GM23338 (cell line): ENCODE results near the gene MOXD1. TPM values are rescaled to one million over a fixed set of nuclear protein-coding genes. Genes with fewer than 3 reads are reported as not detected.

Source experiments
- ATAC-seq: fragments of 200-7000 bp; cut with Tn5 transposase; 3 replicates; pipeline ENCODE4 v1.9.1; 2020
- DNase-seq: peaks from one replicate; pipeline ENCODE4 v3.0.0-alpha.2; 2015; ENCODE audit warnings: low spot score
- H2AFZ ChIP-seq: fragments of 200-600 bp; sonication (generic); 2 replicates; pipeline ENCODE4 v1.8.0; 2016; ENCODE audit warnings: antibody characterized with exemption, mild to moderate bottlenecking, moderate library complexity
- H3F3A ChIP-seq: fragments of 200-600 bp; sonication (generic); replicated peaks from 2 replicates; pipeline ENCODE4 v1.8.0; 2017; ENCODE audit warnings: antibody characterized with exemption, mixed run types, low read depth
- H3K27ac ChIP-seq: fragments of 200-600 bp; sonication (generic); 2 replicates; pipeline ENCODE4 v1.6.1; 2016; ENCODE audit warnings: low read depth
- H3K27me3 ChIP-seq: fragments of 200-600 bp; sonication (generic); 2 replicates; pipeline ENCODE4 v1.8.0; 2016; ENCODE audit warnings: mild to moderate bottlenecking, mixed run types, moderate library complexity; ENCODE audit not compliant: insufficient read depth
- H3K36me3 ChIP-seq: fragments of 200-600 bp; sonication (generic); 2 replicates; pipeline ENCODE4 v1.8.0; 2016; ENCODE audit warnings: mild to moderate bottlenecking; ENCODE audit not compliant: insufficient read depth
- H3K4me1 ChIP-seq: fragments of 200-600 bp; sonication (generic); 2 replicates; pipeline ENCODE4 v1.8.0; 2016; ENCODE audit warnings: mild to moderate bottlenecking, moderate library complexity; ENCODE audit not compliant: insufficient read depth
- H3K4me2 ChIP-seq: fragments of 200-600 bp; sonication (generic); 2 replicates; pipeline ENCODE4 v1.7.1; 2017; ENCODE audit warnings: mixed run types
- H3K4me3 ChIP-seq: fragments of 200-600 bp; sonication (generic); 2 replicates; pipeline ENCODE4 v1.6.1; 2016; ENCODE audit warnings: mixed run types
- H3K79me2 ChIP-seq: fragments of 200-600 bp; sonication (generic); replicated peaks from 2 replicates; pipeline ENCODE4 v1.8.0; 2017; ENCODE audit warnings: mild to moderate bottlenecking; ENCODE audit not compliant: insufficient read depth
- H3K9me2 ChIP-seq: fragments of 200-600 bp; sonication (generic); 2 replicates; pipeline ENCODE4 v1.8.0; 2017; ENCODE audit not compliant: insufficient read depth
- H4K20me1 ChIP-seq: fragments of 200-600 bp; sonication (generic); replicated peaks from 2 replicates; pipeline ENCODE4 v1.8.0; 2017; ENCODE audit warnings: mild to moderate bottlenecking; ENCODE audit not compliant: insufficient read depth
- H3K27ac Mint-ChIP-seq: 2 replicates; pipeline ENCODE4 v1.8.0; 2020; ENCODE audit warnings: inconsistent platforms, mild to moderate bottlenecking, moderate library complexity, mixed read lengths
- H3K27me3 Mint-ChIP-seq: 3 replicates; pipeline ENCODE4 v1.8.0; 2022; ENCODE audit warnings: low read depth, mild to moderate bottlenecking, moderate library complexity, mixed read lengths, inconsistent platforms; ENCODE audit not compliant: insufficient read depth, poor library complexity
- H3K36me3 Mint-ChIP-seq: 3 replicates; pipeline ENCODE4 v1.8.0; 2021; ENCODE audit warnings: low read depth, mild to moderate bottlenecking, inconsistent platforms, moderate library complexity, mixed read lengths
- H3K4me1 Mint-ChIP-seq: 3 replicates; pipeline ENCODE4 v1.8.0; 2020; ENCODE audit warnings: mild to moderate bottlenecking, inconsistent platforms, mixed read lengths
- H3K4me3 Mint-ChIP-seq: 3 replicates; pipeline ENCODE4 v1.8.0; 2021; ENCODE audit warnings: moderate library complexity, mild to moderate bottlenecking, inconsistent platforms, mixed read lengths
- H3K9me3 Mint-ChIP-seq: 3 replicates; pipeline ENCODE4 v1.8.0; 2020; ENCODE audit warnings: moderate library complexity, mild to moderate bottlenecking, inconsistent platforms, mixed read lengths
- EZH2 ChIP-seq: fragments of 200-600 bp; sonication (generic); IDR thresholded peaks from one replicate; pipeline ENCODE4 v1.8.0; 2017; ENCODE audit warnings: antibody characterized with exemption, mild to moderate bottlenecking, low read depth; ENCODE audit not compliant: unreplicated experiment
- EZH2phosphoT487 ChIP-seq: fragments of 200-600 bp; sonication (generic); IDR thresholded peaks from one replicate; pipeline ENCODE4 v1.8.1; 2018; ENCODE audit warnings: antibody characterized with exemption; ENCODE audit not compliant: unreplicated experiment
- JUNB ChIP-seq: IDR thresholded peaks from one replicate; pipeline ENCODE4 v1.6.1; 2016; ENCODE audit warnings: antibody characterized with exemption; ENCODE audit not compliant: unreplicated experiment
- NANOG ChIP-seq: IDR thresholded peaks from 2 replicates; pipeline ENCODE4 v1.6.1; 2016; ENCODE audit warnings: antibody characterized with exemption, borderline replicate concordance
- STAT1 ChIP-seq: IDR thresholded peaks from one replicate; pipeline ENCODE4 v1.6.1; 2016; ENCODE audit warnings: antibody characterized with exemption; ENCODE audit not compliant: unreplicated experiment
- ZNF114 ChIP-seq: fragments of 250-450 bp; sonication (Bioruptor Pico); IDR thresholded peaks from 2 replicates; pipeline ENCODE4 v1.5.0; 2020; ENCODE audit warnings: mild to moderate bottlenecking, moderate library complexity
- ZNF331 ChIP-seq: fragments of 250-450 bp; sonication (Bioruptor Pico); IDR thresholded peaks from 2 replicates; pipeline ENCODE4 v1.5.0; 2020; ENCODE audit warnings: low read depth, mild to moderate bottlenecking, moderate library complexity
- polyA plus RNA-seq: library from polyadenylated mRNA; unstranded; fragments of >200 nt; fragmentation: Nextera tagmentation; extraction: Ambion mirVana; gene quantifications from 2 replicates; pipeline ENCODE4 v1.2.1, GENCODE V29; 2016
- total RNA-seq: library from RNA; depleted of rRNA; stranded (reverse); fragments of >200 nt; shearing (Covaris generic); gene quantifications from 2 replicates; pipeline ENCODE4 v1.2.3, GENCODE V29; 2014
- TF ChIP-seq, protein P1 (sequence below), 2 experiments: fragments of 200-600 bp in 1 of 2; sonication (generic) in 1 of 2; conservative IDR thresholded peaks; 2 replicates each; pipeline versions ENCODE4 v1.5.1 to v1.6.1; 2016 to 2017; ENCODE audit warnings: antibody characterized with exemption in 2 of 2, low read depth in 2 of 2, mild to moderate bottlenecking in 2 of 2, moderate library complexity in 1 of 2
- TF ChIP-seq, protein P2 (sequence below): IDR thresholded peaks from 2 replicates; pipeline ENCODE4 v1.6.1; 2016; ENCODE audit warnings: antibody characterized with exemption
- TF ChIP-seq, protein P3 (sequence below): fragments of 250-450 bp; sonication (Bioruptor Pico); IDR thresholded peaks from 2 replicates; pipeline ENCODE4 v1.5.0; 2020; ENCODE audit warnings: mild to moderate bottlenecking, moderate library complexity

MOXD1 gene
- total and polyA plus RNA-seq, 2 experiments from 2014 or later, result 1.7 to 4.3 TPM

DNA sequence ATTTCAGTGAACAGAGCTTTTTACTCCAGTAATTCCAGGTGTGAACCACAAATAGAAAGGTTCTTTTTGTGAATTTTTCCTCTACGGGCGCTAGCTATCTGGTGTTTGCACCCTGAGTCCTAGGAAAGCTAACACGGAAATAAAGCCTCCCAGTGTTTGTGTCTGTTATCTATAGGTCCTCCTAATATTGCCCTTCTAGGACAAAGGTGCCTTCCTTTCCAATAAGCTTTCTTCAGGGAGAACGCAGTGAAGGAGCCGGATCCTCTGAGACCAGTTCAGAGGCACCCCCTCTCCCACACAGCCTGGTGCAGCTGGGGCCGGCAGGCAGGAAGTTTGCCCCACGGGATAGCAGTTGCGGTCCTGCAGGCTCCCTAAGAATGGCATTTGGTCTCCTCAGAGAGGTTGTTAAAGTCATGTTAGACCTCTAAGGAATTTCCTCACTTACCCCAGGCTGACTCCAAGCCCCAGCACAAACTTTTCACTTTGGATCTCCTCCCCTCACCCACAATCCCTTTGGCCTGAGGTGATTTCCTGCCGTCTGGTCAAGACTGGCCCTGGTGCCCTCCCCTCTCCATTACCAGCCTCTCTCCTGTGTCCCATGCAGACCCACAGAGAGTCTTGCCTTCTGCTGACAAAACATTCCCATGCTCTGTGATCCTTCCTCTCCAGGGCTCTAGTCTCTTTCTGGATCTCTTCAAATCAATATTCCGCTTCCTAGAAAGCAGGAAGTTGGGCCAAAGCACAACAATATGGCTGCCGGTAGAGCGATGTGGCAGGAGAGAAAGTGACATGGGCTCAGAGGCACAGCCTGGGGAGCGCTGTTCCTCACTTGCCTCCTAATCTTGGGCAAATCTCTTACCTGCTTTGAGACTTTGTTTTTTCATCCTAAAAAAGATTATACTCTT lies 126.0 kb downstream of the MOXD1 start (continued):
- TF ChIP-seq, protein P1, sequence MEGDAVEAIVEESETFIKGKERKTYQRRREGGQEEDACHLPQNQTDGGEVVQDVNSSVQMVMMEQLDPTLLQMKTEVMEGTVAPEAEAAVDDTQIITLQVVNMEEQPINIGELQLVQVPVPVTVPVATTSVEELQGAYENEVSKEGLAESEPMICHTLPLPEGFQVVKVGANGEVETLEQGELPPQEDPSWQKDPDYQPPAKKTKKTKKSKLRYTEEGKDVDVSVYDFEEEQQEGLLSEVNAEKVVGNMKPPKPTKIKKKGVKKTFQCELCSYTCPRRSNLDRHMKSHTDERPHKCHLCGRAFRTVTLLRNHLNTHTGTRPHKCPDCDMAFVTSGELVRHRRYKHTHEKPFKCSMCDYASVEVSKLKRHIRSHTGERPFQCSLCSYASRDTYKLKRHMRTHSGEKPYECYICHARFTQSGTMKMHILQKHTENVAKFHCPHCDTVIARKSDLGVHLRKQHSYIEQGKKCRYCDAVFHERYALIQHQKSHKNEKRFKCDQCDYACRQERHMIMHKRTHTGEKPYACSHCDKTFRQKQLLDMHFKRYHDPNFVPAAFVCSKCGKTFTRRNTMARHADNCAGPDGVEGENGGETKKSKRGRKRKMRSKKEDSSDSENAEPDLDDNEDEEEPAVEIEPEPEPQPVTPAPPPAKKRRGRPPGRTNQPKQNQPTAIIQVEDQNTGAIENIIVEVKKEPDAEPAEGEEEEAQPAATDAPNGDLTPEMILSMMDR (conservative IDR thresholded peaks at IDR 0.05; ENCODE audit: low read depth in 2 of 2), result no peak
- TF ChIP-seq EZH2 (no peak), JUNB (no peak), EZH2phosphoT487 (no peak), NANOG (no peak)
- TF ChIP-seq, protein P2, sequence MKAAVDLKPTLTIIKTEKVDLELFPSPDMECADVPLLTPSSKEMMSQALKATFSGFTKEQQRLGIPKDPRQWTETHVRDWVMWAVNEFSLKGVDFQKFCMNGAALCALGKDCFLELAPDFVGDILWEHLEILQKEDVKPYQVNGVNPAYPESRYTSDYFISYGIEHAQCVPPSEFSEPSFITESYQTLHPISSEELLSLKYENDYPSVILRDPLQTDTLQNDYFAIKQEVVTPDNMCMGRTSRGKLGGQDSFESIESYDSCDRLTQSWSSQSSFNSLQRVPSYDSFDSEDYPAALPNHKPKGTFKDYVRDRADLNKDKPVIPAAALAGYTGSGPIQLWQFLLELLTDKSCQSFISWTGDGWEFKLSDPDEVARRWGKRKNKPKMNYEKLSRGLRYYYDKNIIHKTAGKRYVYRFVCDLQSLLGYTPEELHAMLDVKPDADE, result no peak

DNA sequence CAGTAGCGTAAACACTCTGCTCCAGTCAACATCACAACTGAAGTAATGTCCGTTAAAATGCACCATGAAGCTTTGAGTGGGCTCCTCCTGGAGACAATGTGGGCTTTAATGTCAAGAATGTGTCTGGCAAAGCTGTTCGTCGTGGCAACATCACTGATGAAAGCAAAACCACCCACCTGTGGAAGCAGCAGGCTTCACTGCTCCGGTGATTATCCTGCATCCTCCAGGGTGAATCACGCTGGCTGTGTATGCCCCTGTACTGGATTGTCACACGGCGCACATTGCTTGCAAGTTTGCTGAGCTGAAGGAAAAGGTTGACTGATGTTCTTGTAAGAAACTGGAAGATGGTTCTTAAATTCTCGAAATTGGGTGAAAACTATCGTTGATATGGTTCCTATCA lies 128.5 kb downstream of the MOXD1 start:
- Mint-ChIP-seq H3K9me3 (no peaks in the 10 kb centered on the region), H3K27ac (no peak overlapping the region), H3K36me3 (no peaks in the 10 kb centered on the region), H3K4me3 (no peak overlapping the region), H3K4me1 (peaks cover 17% of the 10 kb centered on the region), H3K27me3 (peaks cover 3% of the 10 kb centered on the region)
- no peak for ATAC-seq
- no peaks in the 10 kb centered on the region for H3K36me3 ChIP-seq
- no peaks in the 10 kb centered on the region for H3K27me3 ChIP-seq
- H4K20me1 ChIP-seq, result no peaks in the 10 kb centered on the region
- no peak overlapping the region for H3K27ac ChIP-seq
- no peak overlapping the region for H3K4me3 ChIP-seq
- no peak overlapping the region for H3K4me2 ChIP-seq
- DNase-seq, result no peak
- H3K4me1 ChIP-seq, result no peaks in the 10 kb centered on the region
- H2AFZ ChIP-seq, result no peak overlapping the region
- H3F3A ChIP-seq, result no peaks in the 10 kb centered on the region
- no peaks in the 10 kb centered on the region for H3K79me2 ChIP-seq
- H3K9me2 ChIP-seq, result no peaks in the 10 kb centered on the region
- TF ChIP-seq, protein P2, result no peak
- TF ChIP-seq NANOG (no peak), STAT1 (no peak), EZH2 (no peak), ZNF331 (CRISPR knock-in tag) (no peak), ZNF114 (CRISPR knock-in tag) (no peak)
- TF ChIP-seq, protein P3, sequence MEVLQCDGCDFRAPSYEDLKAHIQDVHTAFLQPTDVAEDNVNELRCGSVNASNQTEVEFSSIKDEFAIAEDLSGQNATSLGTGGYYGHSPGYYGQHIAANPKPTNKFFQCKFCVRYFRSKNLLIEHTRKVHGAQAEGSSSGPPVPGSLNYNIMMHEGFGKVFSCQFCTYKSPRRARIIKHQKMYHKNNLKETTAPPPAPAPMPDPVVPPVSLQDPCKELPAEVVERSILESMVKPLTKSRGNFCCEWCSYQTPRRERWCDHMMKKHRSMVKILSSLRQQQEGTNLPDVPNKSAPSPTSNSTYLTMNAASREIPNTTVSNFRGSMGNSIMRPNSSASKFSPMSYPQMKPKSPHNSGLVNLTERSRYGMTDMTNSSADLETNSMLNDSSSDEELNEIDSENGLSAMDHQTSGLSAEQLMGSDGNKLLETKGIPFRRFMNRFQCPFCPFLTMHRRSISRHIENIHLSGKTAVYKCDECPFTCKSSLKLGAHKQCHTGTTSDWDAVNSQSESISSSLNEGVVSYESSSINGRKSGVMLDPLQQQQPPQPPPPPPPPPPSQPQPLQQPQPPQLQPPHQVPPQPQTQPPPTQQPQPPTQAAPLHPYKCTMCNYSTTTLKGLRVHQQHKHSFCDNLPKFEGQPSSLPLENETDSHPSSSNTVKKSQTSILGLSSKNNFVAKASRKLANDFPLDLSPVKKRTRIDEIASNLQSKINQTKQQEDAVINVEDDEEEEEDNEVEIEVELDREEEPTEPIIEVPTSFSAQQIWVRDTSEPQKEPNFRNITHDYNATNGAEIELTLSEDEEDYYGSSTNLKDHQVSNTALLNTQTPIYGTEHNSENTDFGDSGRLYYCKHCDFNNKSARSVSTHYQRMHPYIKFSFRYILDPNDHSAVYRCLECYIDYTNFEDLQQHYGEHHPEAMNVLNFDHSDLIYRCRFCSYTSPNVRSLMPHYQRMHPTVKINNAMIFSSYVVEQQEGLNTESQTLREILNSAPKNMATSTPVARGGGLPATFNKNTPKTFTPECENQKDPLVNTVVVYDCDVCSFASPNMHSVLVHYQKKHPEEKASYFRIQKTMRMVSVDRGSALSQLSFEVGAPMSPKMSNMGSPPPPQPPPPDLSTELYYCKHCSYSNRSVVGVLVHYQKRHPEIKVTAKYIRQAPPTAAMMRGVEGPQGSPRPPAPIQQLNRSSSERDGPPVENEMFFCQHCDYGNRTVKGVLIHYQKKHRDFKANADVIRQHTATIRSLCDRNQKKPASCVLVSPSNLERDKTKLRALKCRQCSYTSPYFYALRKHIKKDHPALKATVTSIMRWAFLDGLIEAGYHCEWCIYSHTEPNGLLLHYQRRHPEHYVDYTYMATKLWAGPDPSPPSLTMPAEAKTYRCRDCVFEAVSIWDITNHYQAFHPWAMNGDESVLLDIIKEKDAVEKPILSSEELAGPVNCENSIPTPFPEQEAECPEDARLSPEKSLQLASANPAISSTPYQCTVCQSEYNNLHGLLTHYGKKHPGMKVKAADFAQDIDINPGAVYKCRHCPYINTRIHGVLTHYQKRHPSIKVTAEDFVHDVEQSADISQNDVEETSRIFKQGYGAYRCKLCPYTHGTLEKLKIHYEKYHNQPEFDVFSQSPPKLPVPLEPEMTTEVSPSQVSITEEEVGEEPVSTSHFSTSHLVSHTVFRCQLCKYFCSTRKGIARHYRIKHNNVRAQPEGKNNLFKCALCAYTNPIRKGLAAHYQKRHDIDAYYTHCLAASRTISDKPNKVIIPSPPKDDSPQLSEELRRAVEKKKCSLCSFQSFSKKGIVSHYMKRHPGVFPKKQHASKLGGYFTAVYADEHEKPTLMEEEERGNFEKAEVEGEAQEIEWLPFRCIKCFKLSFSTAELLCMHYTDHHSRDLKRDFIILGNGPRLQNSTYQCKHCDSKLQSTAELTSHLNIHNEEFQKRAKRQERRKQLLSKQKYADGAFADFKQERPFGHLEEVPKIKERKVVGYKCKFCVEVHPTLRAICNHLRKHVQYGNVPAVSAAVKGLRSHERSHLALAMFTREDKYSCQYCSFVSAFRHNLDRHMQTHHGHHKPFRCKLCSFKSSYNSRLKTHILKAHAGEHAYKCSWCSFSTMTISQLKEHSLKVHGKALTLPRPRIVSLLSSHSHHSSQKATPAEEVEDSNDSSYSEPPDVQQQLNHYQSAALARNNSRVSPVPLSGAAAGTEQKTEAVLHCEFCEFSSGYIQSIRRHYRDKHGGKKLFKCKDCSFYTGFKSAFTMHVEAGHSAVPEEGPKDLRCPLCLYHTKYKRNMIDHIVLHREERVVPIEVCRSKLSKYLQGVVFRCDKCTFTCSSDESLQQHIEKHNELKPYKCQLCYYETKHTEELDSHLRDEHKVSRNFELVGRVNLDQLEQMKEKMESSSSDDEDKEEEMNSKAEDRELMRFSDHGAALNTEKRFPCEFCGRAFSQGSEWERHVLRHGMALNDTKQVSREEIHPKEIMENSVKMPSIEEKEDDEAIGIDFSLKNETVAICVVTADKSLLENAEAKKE (CRISPR knock-in tag), result no peak
- TF ChIP-seq, protein P1 (conservative IDR thresholded peaks at IDR 0.05; ENCODE audit: low read depth in 2 of 2), result no peak
